Small intestine (tissue), 7 donors: Measurements from ENCODE around the gene FUT8. TPM values are rescaled to one million over a fixed set of nuclear protein-coding genes. Genes with fewer than 3 reads are reported as not detected.

ENCODE experiments used
- DNase-seq, 2 donors: peaks; one replicate each; pipeline versions ENCODE4 v3.0.0 to v3.0.0-alpha.2; 2013
- FAIRE-seq: peaks from 2 replicates; lab custom pipeline; 2012; peaks lifted over from hg19 to GRCh38; lab: Jason Lieb, UNC
- H3K27ac ChIP-seq, 3 donors: one replicate each; pipeline ENCODE4 v1.5.1; 2013; ENCODE audit warnings: low read length in 2 of 3, mild to moderate bottlenecking in 2 of 3, control low read depth in 1 of 3, inconsistent platforms in 1 of 3, low read depth in 1 of 3, moderate library complexity in 1 of 3
- H3K27me3 ChIP-seq, 3 donors: one replicate each; pipeline ENCODE4 v1.6.1; 2013; ENCODE audit warnings: low read length in 3 of 3, inconsistent platforms in 1 of 3; ENCODE audit not compliant: control insufficient read depth in 3 of 3, insufficient read depth in 3 of 3
- H3K36me3 ChIP-seq, 3 donors: one replicate each; pipeline ENCODE4 v1.6.1; 2013; ENCODE audit warnings: low read length in 3 of 3, inconsistent platforms in 1 of 3, low read depth in 1 of 3, mild to moderate bottlenecking in 1 of 3, moderate library complexity in 1 of 3; ENCODE audit not compliant: control insufficient read depth in 3 of 3, insufficient read depth in 2 of 3
- H3K4me1 ChIP-seq, 3 donors: one replicate each; pipeline ENCODE4 v1.6.1; 2013; ENCODE audit warnings: low read length in 2 of 3, inconsistent platforms in 1 of 3, low read depth in 1 of 3, mild to moderate bottlenecking in 1 of 3, moderate library complexity in 1 of 3; ENCODE audit not compliant: control insufficient read depth in 3 of 3, insufficient read depth in 2 of 3
- H3K4me3 ChIP-seq, 3 donors: one replicate each; pipeline ENCODE4 v1.5.1; 2013; ENCODE audit warnings: low read length in 3 of 3, control low read depth in 1 of 3, inconsistent platforms in 1 of 3, low read depth in 1 of 3, mild to moderate bottlenecking in 1 of 3, moderate library complexity in 1 of 3
- H3K9me3 ChIP-seq, 2 donors: one replicate each; pipeline ENCODE4 v1.6.1; 2013; ENCODE audit warnings: low read depth in 1 of 2, low read length in 1 of 2; ENCODE audit not compliant: control insufficient read depth in 2 of 2, insufficient read depth in 1 of 2
- WGBS, 3 donors: extraction: QIAGEN DNeasy Blood & Tissue Kit; methylation state at CpG; one replicate each; pipeline ENCODE4 v1.1.7; 2013; 5-methylcytosine and 5-hydroxymethylcytosine counted together
- polyA plus RNA-seq, 4 donors: library from polyadenylated mRNA; stranded (reverse) in 3 of 4; unstranded in 1 of 4; fragments of 200-250 nt in 3 of 4; fragments of 120-200 nt in 1 of 4; gene quantifications; one replicate each; pipeline versions ENCODE4 v1.2.1 to v1.2.3, GENCODE V29; 2013
- donor health status: healthy with polysubstance abuse.
- donor health status: control.
- donor health status: control.
- donor health status: Bipolar disorder and iron deficiency.
- donor health status: healthy.

FUT8 gene
- polyA plus RNA-seq, 4 donors, result 4.7 to 81.3 (median 28.6) TPM

DNA sequence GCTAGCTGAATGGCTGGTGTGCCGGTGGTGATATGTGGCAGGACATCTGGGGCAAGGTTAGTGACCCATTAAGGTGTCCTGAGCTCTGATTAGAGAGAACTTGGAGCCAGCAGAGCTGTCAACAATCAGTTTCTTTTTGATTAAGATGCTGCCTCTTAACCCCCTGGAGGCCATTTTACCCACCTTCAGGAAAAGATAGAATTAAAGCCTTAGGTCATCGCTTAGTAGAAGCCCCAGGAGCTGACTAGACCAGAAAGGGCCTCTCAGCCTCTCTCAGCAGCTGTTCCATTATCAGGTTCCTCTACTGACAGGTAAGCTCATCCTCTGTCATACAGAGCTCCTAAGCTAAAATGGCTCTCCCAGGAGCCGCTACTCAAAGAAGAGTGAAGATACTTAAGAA lies 339.0 kb downstream of the FUT8 start:
- H3K27me3 ChIP-seq, result no peaks in the 10 kb centered on the region
- peaks cover 0 to 25% (median 4%) of the 10 kb centered on the region in 3 donors for H3K4me1 ChIP-seq
- H3K36me3 ChIP-seq, result peaks cover 0 to 2% (median 0%) of the 10 kb centered on the region in 3 donors
- H3K4me3 ChIP-seq, result no peak overlapping the region
- DNase-seq, result no peak
- H3K27ac ChIP-seq, result no peak overlapping the region
- FAIRE-seq, result no peak
- whole genome bisulfite sequencing, 3 donors, result 55 to 78% (median 70%) methylated on average over 3 of the region's 3 CpGs
- H3K9me3 ChIP-seq, result no peaks in the 10 kb centered on the region

DNA sequence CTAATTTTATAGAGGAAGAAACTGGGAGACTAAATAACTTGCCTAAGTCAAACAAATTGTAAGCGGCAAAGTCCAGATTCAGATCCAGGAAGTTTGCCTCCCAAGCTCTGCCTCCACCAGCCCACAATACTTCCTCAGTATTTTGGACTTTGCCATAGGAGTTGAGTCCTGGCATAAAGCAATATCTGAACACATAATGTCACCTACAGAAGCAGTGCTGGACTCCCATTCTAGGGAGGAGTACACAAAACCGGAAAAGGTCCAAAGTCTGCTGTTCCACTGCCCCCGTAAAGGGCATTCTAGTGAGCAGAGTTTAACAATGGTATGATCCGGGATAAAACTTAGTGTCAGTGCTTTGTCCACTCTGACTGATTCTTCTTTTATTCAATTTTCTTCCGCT lies 340.5 kb downstream of the FUT8 start:
- Histone ChIP-seq H3K4me1 (peaks cover 0 to 25% (median 4%) of the 10 kb centered on the region in 3 donors), H3K27me3 (no peaks in the 10 kb centered on the region), H3K36me3 (peaks cover 0 to under 1% (median 0%) of the 10 kb centered on the region in 3 donors), H3K9me3 (no peaks in the 10 kb centered on the region), H3K27ac (peak overlapping the region; percentile 14 to 70 (median 68)), H3K4me3 (no peak overlapping the region)
- 32 to 71% (median 41%) methylated on average over 5 of the region's 5 CpGs for WGBS, 3 donors
- FAIRE-seq (no peak), DNase-seq (peak; percentile 87 to 98)

DNA sequence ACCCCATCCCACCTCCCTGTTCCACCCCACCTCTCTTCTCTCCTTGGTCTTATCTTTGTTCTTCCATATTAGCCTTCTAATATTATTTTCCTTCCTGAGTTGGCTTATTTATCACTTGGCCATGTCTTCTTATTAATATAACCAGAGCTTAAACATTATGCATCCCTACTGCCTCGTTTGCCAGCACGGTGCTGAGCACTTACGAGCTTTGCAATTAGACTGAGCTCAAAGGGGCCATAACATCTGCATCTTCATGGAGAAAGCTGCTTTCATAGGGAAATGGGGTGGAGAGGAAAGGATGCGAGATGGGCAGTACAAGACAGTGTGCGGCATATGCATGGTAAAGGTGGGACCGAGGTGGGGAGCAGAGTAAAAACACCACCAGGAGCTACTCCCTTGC lies 342.8 kb downstream of the FUT8 start:
- H3K4me1 ChIP-seq, result peaks cover 0 to 25% (median 4%) of the 10 kb centered on the region in 3 donors
- WGBS, 3 donors, result 90 to 94% (median 93%) methylated on average over 6 of the region's 6 CpGs
- FAIRE-seq, result no peak

DNA sequence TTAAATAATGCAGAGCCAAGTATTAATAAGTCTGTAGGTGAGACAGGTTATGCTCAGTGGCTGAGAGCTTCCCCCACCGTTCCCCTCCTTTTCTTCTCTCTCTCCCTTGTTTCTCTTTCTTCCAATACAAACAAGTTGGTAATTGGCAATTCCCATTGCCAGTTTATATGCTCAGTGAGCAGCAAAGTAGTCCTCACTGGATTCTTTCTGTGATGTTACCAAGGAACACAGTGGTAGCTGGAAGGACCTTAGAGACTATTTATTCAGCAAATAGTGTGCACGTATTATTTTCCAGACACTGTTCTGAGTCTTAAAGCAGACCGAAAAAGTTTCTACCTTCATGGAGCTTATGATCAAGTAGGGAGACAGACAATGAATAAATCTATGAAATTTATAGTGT lies 344.4 kb downstream of the FUT8 start:
- H3K27me3 ChIP-seq, result no peaks in the 10 kb centered on the region
- no peak overlapping the region for H3K4me3 ChIP-seq
- no peak overlapping the region for H3K27ac ChIP-seq
- DNase-seq (no peak), FAIRE-seq (no peak)
- no peaks in the 10 kb centered on the region for H3K36me3 ChIP-seq
- H3K9me3 ChIP-seq, result no peaks in the 10 kb centered on the region
- 91 to 93% (median 91%) methylated on average over 3 of the region's 3 CpGs for WGBS, 3 donors
- peaks cover 0 to 14% (median 4%) of the 10 kb centered on the region in 3 donors for H3K4me1 ChIP-seq

More for the DNA sequence above, 342.8 kb downstream of the FUT8 start:
- Histone ChIP-seq H3K36me3 (no peaks in the 10 kb centered on the region), H3K4me3 (no peak overlapping the region), H3K27ac (no peak overlapping the region), H3K9me3 (no peaks in the 10 kb centered on the region), H3K27me3 (no peaks in the 10 kb centered on the region)
- DNase-seq, result no peak

DNA sequence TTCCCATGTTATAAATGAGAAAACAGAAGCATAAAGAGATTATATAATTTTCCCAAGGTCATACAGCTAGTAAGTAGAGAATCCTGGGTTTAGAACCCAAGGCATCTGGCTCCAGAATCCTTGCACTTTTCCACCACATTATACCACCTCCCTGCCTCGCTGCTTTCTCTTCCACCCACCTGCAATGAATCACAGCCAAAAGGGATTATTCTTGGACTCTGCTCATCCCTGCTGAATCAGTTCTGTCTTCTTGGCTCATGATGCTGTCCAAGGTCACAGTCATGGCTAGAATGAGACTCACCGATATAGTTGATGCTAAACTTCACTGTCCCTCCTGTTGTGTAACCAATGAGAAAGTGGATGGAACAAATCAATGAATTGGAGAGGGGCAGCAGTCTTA lies 356.6 kb downstream of the FUT8 start:
- 69 to 82% (median 81%) methylated on average over 2 of the region's 2 CpGs for WGBS, 3 donors
- Histone ChIP-seq H3K4me1 (peaks cover 0 to 32% (median 0%) of the 10 kb centered on the region in 3 donors), H3K27ac (no peak overlapping the region), H3K27me3 (peaks cover 0 to 4% (median 0%) of the 10 kb centered on the region in 3 donors), H3K36me3 (no peaks in the 10 kb centered on the region), H3K9me3 (peaks cover 0 to 3% of the 10 kb centered on the region in 2 donors), H3K4me3 (no peak overlapping the region)
- DNase-seq, result no peak
- no peak for FAIRE-seq

- peaks cover 0 to 38% (median 0%) of the 10 kb centered on the region in 3 donors for H3K4me1 ChIP-seq
- H3K4me3 ChIP-seq, result no peak overlapping the region
- H3K36me3 ChIP-seq, result no peaks in the 10 kb centered on the region
- DNase-seq (no peak), FAIRE-seq (no peak)
- 63 to 81% (median 73%) methylated on average over 5 of the region's 5 CpGs for WGBS, 3 donors
- H3K27ac ChIP-seq, result no peak overlapping the region
- peaks cover 0 to 3% of the 10 kb centered on the region in 2 donors for H3K9me3 ChIP-seq
- H3K27me3 ChIP-seq, result no peaks in the 10 kb centered on the region
Measured at GRCh38 chr14:65770681-65771080, 358.2 kb downstream of the FUT8 start.

GRCh38 chr14:65771271-65771670 lies 358.7 kb downstream of the FUT8 start:
- H3K4me1 ChIP-seq, result peaks cover 0 to 43% (median 3%) of the 10 kb centered on the region in 3 donors
- H3K4me3 ChIP-seq, result no peak overlapping the region
- no peaks in the 10 kb centered on the region for H3K36me3 ChIP-seq
- H3K27me3 ChIP-seq, result no peaks in the 10 kb centered on the region
- 79 to 93% (median 80%) methylated on average over 3 of the region's 3 CpGs for WGBS, 3 donors
- FAIRE-seq (no peak), DNase-seq (no peak)
- H3K27ac ChIP-seq, result no peak overlapping the region
- peaks cover 0 to 3% of the 10 kb centered on the region in 2 donors for H3K9me3 ChIP-seq

DNA sequence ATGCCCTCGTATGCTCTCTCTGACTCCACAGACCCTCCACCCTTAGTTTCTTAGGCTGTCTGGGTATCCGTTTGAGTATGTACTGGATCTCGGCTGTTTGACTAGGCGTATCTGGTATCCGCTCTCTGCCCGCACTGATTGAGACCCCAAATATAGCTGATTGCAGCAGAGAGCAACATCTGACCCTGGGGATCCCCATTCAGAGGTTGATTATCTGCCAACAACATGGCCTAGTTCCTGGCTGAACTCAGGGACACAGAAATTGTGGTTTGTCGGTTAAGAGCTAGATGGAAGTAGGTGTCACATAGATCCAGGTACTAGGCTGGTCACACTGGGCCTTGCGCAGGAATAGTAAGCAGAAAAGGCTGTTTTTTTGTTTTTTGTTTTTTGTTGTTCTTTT lies 359.9 kb downstream of the FUT8 start:
- H3K27ac ChIP-seq, result peak overlapping the region in 2 of 3 donors; percentile 69 to 73
- H3K4me1 ChIP-seq, result peaks cover 3 to 49% (median 3%) of the 10 kb centered on the region in 3 donors
- H3K36me3 ChIP-seq, result no peaks in the 10 kb centered on the region
- WGBS, 3 donors, result 35 to 57% (median 41%) methylated on average over 8 of the region's 8 CpGs
- H3K4me3 ChIP-seq, result no peak overlapping the region
- no peaks in the 10 kb centered on the region for H3K9me3 ChIP-seq
- FAIRE-seq, result no peak
- DNase-seq, result no peak
- no peaks in the 10 kb centered on the region for H3K27me3 ChIP-seq
